HUDEP-2 (cell line): ENCODE measurements around the gene MLLT3.

ENCODE experiments used
- DNase-seq, 76 experiments: peaks; one replicate each; lab custom pipeline; 2025; ENCODE audit not compliant: unreplicated experiment in 76 of 76; lab: John Stamatoyannopoulos, UW

The MLLT3 gene

GRCh38 chr9:20436476-20437195 lies 185.7 kb downstream of the MLLT3 start:
- DNase-seq = no peak

- no peak for DNase-seq
Observed at GRCh38 chr9:20428976-20429375, 193.3 kb downstream of the MLLT3 start.

GRCh38 chr9:20427359-20427758 lies 194.9 kb downstream of the MLLT3 start:
- no peak for DNase-seq

DNA sequence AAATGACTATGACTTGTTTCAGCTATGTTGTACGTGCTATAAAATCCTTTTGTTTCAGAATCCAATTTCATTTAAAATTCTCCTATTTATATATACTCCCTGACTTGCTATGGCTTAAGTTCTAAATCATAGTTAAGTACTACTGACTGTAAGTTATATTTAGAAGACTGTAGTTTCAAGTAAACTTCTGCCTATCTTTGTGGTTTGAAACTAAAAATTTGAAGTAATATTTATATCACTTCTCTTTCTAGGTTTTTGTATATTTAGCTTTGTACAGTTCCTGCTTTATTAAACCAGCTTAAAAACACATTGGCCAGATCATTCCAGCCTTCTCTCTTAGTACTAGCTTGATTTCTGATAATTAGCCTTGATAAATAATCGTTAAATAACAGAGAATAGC lies 196.3 kb downstream of the MLLT3 start:
- DNase-seq = no peak

DNA sequence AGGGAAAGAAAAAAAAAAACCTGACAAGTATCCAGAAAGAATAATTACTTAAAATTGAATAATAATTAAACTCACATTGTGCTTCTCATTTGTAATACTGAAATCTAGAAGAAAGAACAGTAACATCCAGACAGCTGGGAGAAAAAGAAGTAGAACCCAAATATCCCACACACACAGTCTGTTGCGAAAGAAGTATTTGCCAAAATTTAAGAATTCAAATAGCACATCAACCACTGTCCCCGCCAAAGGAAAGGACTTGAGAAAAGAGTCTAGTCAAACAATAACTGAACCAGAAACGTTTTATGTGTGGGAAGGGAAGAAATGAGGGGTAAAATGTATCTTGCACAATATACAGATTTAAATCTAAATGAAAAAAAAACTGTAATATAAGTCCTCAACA lies 202.8 kb downstream of the MLLT3 start:
- DNase-seq = no peak

DNA sequence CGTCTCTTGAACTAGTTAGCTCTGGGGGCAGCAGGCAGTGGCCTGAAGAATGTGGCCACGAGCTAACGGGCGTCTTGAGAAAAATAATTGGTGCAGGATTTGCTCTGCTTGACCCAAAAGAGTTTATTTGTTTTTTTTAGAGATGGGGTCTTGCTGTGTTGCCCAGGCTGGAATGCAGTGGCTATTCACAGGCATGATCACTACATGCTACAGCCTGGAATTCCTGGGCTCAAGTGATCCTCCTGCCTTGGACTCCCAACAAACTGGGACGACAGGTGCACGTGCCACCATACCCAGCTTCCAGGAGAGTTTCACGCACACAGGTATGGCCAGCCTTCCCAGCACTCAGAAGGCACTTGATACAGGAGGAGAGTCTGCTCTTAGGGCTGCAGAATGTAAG lies 203.8 kb downstream of the MLLT3 start:
- DNase-seq = no peak

DNA sequence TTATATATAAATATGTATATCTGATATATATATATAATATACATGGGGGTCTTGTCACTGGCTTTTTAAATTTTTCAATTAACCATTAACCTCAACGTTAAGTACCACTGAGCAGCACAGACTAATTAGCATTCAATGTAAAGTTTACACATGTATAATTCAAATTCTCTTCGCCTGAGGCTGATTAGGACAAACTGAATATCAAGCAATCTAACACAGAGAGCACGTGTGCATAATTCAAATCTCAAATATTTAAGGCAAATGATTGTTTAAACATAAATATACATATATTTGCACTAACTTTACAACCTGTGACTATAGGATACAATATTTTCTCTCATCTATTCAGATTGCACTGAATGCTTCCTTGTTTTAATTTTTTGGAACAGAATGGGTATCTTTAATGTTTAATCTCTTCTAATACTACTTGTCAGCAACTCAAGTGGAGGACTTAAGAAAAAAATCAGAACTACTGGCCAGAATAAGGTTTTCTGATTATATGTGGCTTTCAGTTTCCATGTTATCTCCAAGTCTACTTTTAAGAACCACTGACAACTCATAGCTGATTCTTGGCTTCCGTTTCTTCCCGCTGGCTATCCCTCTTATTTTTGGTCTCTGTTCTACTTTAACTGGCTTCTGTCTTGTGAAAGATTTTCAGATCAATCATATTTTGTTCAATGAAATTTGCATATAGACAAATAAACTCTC lies 204.8 kb downstream of the MLLT3 start:
- no peak for DNase-seq

DNA sequence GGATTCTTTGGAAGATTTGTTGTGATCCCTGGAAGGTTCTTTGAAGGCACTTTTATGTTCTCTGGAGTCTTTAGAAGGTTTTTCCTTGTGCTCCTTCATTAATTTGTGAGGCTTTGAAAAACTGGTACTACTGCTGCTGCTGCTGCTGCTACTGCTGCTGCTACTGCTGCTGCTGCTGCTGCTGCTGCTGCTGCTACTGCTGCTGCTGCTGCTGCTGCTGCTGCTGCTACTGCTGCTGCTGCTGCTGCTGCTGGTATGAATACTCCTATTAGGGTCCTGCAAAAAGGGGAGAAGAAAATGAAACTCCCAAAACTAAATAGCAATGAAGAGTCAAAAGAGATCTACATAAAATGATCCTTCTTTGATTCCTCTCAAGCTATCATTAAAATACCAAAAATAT lies 208.1 kb downstream of the MLLT3 start:
- no peak for DNase-seq

GRCh38 chr9:20409321-20410092 lies 212.8 kb downstream of the MLLT3 start:
- DNase-seq = peak in 4 of 76 experiments; percentile 18 to 39 (median 32)

DNA sequence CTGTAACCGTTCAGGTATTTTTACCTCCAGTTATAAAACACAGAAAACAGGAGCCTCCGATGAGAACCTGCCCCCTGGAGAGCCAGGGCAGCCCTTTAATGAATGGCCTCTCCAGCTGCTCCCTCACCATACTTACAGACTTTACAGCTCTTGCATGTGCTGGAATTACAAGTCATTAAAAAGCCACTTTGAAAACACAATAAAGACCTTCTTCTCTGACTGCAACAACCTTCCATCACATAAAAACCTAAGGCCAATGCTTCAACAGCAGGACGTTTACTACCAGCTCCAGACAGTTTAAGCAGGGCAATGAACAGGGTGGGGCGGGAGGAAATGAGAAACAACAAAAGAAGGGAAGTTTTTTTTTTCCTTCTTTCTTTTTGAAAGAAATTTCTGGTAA lies 213.8 kb downstream of the MLLT3 start:
- no peak for DNase-seq

- peak in 9 of 76 experiments; percentile 6 to 29 (median 15) for DNase-seq
Observed at GRCh38 chr9:20407013-20407412, 215.3 kb downstream of the MLLT3 start.

GRCh38 chr9:20406344-20406743 lies 216.0 kb downstream of the MLLT3 start:
- DNase-seq = no peak

DNA sequence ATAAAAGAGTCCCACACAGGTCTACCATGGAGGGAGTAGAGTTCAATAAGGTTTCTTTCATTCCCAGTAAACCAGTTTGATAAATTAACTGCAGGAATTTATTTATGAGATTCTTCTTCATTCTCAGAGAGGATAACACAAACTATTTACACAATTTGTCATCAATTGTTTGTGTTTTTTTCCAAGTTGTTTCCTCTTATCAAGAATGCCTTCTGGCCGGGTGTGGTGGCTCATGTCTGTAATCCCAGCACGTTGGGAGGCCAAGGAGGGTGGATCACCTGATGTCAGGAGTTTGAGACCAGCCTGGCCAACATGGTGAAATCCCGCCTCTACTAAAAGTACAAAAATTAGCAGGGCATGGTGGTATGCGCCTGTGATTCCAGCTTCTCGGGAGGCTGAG lies 216.7 kb downstream of the MLLT3 start:
- DNase-seq = peak in 53 of 76 experiments; percentile 6 to 70 (median 32)

DNA sequence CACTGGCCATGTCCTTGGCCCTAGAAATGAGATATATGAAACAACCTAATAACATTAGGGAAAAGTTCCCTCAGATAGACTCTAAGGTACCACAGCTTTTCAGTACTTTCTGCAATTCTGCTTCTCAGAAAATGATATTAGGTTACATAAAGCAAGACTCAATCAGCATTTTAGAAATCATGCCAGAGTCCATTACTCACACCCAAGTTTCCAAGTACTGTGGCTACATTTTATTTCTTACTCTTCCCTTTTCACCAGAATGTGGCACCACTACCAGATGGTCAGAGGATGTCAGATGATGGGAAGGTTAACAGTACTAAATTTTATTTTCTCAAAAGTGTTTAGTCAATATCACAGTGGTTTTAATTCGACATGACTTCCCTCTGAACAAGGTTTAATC lies 217.2 kb downstream of the MLLT3 start:
- no peak for DNase-seq

DNA sequence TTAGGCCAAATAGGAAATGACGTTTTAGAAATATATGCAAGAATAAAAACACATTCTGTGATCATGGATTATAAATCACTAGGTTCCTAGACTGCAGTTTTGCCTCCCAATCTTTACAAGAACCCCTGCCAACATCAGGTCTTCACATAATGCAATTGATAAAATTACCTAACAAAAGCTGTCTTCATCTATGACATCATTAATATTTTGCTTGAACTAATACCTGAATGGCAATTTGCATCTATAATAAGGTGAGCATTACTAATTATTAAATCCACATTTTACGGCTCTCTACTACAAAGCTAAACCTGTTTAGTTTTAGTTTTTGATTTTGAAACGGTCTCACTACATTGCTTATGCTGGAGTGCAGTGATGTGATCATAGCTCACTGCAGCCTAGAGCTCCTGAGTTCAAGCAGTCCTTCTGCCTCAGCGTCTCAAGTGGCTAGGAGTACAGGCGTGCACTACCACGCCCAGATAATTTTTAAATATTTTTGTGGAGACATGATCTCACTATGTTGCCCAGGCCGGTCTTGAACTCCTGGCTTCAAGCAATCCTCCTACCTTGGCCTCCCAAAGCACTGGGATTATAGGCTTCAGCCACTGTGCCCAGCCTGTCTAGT lies 218.0 kb downstream of the MLLT3 start:
- no peak for DNase-seq

GRCh38 chr9:20403346-20403745 lies 219.0 kb downstream of the MLLT3 start:
- DNase-seq = no peak

GRCh38 chr9:20402273-20402875 lies 219.9 kb downstream of the MLLT3 start:
- DNase-seq = no peak

- DNase-seq = no peak
Observed at GRCh38 chr9:20398536-20399338, 223.6 kb downstream of the MLLT3 start.

GRCh38 chr9:20397348-20397747 lies 225.0 kb downstream of the MLLT3 start:
- no peak for DNase-seq

- no peak for DNase-seq
Observed at GRCh38 chr9:20396509-20396908, 225.8 kb downstream of the MLLT3 start.
